Measurements from ENCODE around the gene SUMO1.

SUMO1 gene

GRCh38 chr2:202194418-202194817 is 44.0 kb downstream of the SUMO1 start:
- TF ChIP-seq, protein P1, sequence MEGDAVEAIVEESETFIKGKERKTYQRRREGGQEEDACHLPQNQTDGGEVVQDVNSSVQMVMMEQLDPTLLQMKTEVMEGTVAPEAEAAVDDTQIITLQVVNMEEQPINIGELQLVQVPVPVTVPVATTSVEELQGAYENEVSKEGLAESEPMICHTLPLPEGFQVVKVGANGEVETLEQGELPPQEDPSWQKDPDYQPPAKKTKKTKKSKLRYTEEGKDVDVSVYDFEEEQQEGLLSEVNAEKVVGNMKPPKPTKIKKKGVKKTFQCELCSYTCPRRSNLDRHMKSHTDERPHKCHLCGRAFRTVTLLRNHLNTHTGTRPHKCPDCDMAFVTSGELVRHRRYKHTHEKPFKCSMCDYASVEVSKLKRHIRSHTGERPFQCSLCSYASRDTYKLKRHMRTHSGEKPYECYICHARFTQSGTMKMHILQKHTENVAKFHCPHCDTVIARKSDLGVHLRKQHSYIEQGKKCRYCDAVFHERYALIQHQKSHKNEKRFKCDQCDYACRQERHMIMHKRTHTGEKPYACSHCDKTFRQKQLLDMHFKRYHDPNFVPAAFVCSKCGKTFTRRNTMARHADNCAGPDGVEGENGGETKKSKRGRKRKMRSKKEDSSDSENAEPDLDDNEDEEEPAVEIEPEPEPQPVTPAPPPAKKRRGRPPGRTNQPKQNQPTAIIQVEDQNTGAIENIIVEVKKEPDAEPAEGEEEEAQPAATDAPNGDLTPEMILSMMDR (IDR thresholded peaks at IDR 0.05; ENCODE audit: extremely low read depth, missing control alignments) = no peak
- DNase-seq (ENCODE audit: low spot score) = no peak

DNA sequence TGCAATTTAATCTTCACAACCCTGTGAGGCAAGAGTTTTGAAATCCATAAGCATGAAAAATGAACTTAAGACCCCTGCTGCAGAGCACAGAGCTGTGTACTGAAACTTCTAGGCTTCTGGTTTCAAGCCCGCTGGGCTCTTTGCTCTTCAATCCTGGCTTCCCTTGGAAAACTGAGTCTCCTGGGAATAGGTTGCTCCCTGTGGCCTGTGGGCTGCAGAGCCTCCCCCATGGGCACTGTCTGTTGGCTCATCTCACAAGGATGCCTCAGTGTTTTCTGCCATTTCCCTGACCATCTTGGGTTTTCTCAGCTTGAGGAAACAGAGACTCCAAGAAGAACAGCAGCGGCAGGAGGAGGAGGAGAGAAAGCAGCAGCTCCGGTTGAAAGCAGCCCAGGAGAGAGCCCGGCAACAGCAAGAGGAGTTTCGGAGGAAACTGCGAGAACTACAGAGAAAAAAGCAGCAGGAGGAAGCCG is 44.5 kb downstream of the SUMO1 start:
- DNase-seq (ENCODE audit: low spot score) = no peak

DNA sequence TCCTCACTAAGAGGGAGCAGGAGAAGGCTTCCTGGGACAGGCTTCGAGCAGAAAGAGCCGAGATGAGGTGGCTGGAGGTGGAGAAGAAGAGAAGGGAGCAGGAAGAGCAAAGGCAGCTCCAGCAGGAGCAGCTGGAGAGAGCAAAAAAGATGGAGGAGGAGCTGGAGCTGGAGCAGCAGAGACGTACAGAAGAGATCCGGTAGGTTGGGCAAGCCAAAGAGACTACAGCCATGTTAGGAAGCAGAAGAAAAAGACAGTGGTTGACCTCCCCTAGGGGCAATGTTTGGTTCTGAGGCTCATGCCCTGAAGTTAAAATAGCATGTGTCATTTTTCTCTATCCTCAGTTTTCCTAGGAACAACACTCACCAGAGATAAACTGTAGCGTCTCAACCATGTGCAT is 45.1 kb downstream of the SUMO1 start:
- no peak for DNase-seq (ENCODE audit: low spot score)
- TF ChIP-seq, protein P1 (IDR thresholded peaks at IDR 0.05; ENCODE audit: extremely low read depth, missing control alignments) = no peak

More for the DNA sequence above, 44.5 kb downstream of the SUMO1 start:
- TF ChIP-seq, protein P1 (IDR thresholded peaks at IDR 0.05; ENCODE audit: extremely low read depth, missing control alignments) = no peak

DNA sequence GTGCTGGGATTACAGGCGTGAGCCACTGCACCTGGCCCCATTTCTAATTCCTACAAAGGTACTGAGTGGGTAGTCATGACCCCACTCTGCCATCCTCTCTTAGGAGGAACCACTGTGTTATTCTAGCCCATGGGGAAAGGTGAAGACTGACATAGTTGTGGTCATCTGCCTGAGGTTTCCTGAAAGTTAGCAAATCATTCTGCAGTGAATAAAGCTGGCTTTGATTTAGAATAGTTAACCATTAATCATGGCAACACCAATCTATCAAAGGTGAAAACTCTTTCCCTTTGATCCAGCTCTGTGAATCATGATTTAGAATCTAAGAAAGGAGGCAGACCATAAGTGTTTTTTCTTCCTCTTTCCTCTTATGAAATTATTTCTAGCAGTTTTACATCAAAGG is 50.8 kb downstream of the SUMO1 start:
- TF ChIP-seq, protein P1 (IDR thresholded peaks at IDR 0.05; ENCODE audit: extremely low read depth, missing control alignments) = no peak
- DNase-seq (ENCODE audit: low spot score) = no peak

DNA sequence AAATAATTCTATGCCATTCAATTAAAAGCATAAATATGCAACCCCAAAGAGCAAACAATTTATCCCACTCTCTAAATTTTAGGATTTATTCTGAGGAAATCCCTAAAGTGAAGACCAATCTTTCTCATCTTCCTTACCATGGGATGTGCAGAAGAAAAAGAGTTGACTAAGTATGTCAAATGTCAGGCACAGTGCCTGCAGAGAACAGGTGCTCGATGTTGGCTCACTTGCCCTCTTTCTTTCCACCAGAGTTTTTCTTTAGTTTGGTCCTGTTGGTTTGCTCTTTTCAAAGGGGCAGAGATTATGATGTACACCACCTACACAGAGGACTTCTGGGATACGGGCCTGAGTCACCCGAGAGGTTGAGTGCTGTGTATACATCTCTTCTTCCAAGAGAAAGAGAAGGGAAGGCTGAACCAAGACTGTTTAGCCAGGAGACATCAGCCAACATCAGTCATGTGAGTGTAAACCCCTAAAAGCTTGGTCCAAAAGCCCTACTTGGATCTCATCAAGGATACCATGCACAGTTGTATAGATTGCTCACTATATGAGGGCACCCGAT is 51.7 kb downstream of the SUMO1 start:
- no peak for DNase-seq (ENCODE audit: low spot score)
- TF ChIP-seq, protein P1 (IDR thresholded peaks at IDR 0.05; ENCODE audit: extremely low read depth, missing control alignments) = no peak

DNA sequence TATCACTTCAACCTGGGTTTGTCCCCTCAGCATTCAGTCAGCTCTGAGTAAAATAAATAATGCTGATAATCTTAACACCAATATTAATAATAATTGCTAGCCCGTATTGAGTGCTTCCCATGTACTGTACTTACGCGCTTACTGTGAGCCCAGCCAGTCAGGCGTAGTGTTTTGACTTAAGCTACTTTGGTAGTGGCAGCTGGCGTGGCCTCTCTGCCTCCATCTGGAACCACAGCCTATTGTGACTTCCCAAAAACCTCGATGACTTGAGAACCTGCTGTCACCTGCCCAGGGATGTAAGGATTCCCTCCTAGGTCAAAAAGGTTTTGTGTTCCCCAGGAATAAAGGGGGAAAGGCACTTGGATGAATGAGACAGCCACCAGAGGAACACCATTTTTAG is 53.2 kb downstream of the SUMO1 start:
- TF ChIP-seq, protein P1 (IDR thresholded peaks at IDR 0.05; ENCODE audit: extremely low read depth, missing control alignments) = no peak
- no peak for DNase-seq (ENCODE audit: low spot score)

- TF ChIP-seq, protein P1 (IDR thresholded peaks at IDR 0.05; ENCODE audit: extremely low read depth, missing control alignments) = no peak
- DNase-seq (ENCODE audit: low spot score) = no peak
Observed at GRCh38 chr2:202184557-202184956, 53.8 kb downstream of the SUMO1 start.
